DND-41 (cell line): ENCODE measurements around the gene TMTC1.

Experiments used
- ATAC-seq: fragments of 200-7000 bp; cut with Tn5 transposase; 3 replicates; pipeline ENCODE4 v1.9.1; 2021; ENCODE audit warnings: low read depth; ENCODE audit not compliant: insufficient read depth
- DNase-seq: peaks from one replicate; pipeline ENCODE4 v3.0.0-alpha.2; 2020
- H2AFZ ChIP-seq: 2 replicates; pipeline ENCODE4 v1.6.0; 2012; ENCODE audit warnings: low read depth, low read length
- H3K27ac ChIP-seq: 2 replicates; pipeline ENCODE4 v1.5.1; 2012; ENCODE audit warnings: low read length, inconsistent platforms
- H3K27me3 ChIP-seq: fragments of 200-600 bp; sonication (generic); 2 replicates; pipeline ENCODE4 v1.6.0; 2012; ENCODE audit warnings: low read length, mild to moderate bottlenecking, inconsistent platforms; ENCODE audit not compliant: insufficient read depth, poor library complexity
- H3K36me3 ChIP-seq: 2 replicates; pipeline ENCODE4 v1.5.1; 2012; ENCODE audit warnings: low read length, inconsistent platforms; ENCODE audit not compliant: insufficient read depth
- H3K4me1 ChIP-seq: 2 replicates; pipeline ENCODE4 v1.5.1; 2012; ENCODE audit warnings: mild to moderate bottlenecking, low read length; ENCODE audit not compliant: insufficient read depth
- H3K4me2 ChIP-seq: 2 replicates; pipeline ENCODE4 v1.6.0; 2012; ENCODE audit warnings: mild to moderate bottlenecking, moderate library complexity, low read length, inconsistent platforms; ENCODE audit not compliant: insufficient read depth
- H3K4me3 ChIP-seq, 2 experiments: fragments of 200-600 bp in 1 of 2; shearing (Covaris generic) in 1 of 2; 2 replicates each; pipeline ENCODE4 v1.5.1; 2012 to 2016; ENCODE audit warnings: inconsistent platforms in 2 of 2, low read length in 2 of 2, mild to moderate bottlenecking in 2 of 2, low read depth in 1 of 2, moderate library complexity in 1 of 2
- H3K79me2 ChIP-seq: 2 replicates; pipeline ENCODE4 v1.6.0; 2012; ENCODE audit warnings: low read length, inconsistent platforms; ENCODE audit not compliant: insufficient read depth
- H3K9ac ChIP-seq: 2 replicates; pipeline ENCODE4 v1.6.0; 2012; ENCODE audit warnings: low read depth, mild to moderate bottlenecking, inconsistent platforms, low read length, moderate library complexity
- H3K9me3 ChIP-seq: 2 replicates; pipeline ENCODE4 v1.5.1; 2012; ENCODE audit warnings: low read length, moderate library complexity, mild to moderate bottlenecking, inconsistent platforms; ENCODE audit not compliant: insufficient read depth, severe bottlenecking
- H4K20me1 ChIP-seq: 2 replicates; pipeline ENCODE4 v1.6.0; 2012; ENCODE audit warnings: low read length; ENCODE audit not compliant: insufficient read depth
- CTCF ChIP-seq: IDR thresholded peaks from 2 replicates; pipeline ENCODE4 v1.5.1; 2012; ENCODE audit warnings: borderline replicate concordance, low read length, moderate library complexity, mild to moderate bottlenecking; ENCODE audit not compliant: poor library complexity, severe bottlenecking; ENCODE audit errors: extremely low read depth
- EZH2 ChIP-seq: IDR thresholded peaks from 3 replicates; pipeline ENCODE4 v1.6.1; 2012; ENCODE audit warnings: borderline replicate concordance, low read depth, mild to moderate bottlenecking, moderate library complexity, low read length, inconsistent platforms; ENCODE audit not compliant: severe bottlenecking

The TMTC1 gene

DNA sequence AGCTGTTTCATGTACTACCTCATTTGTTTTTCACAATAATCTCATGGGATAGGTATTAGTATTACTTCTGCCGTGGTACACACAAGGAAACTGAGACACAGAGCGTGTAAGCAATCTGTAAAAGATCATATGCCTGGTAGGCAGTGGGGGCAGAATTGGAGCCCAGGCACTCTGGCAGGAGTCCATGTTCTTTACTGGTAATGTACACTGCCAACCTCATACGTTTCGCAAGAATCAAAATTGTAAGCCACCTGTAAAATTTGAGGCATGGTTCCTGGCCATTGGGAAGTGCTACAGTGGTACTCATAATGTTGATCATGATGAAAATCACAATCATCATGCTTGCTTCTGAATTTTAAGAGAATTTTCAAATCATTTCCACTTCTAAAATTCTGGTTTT lies 40.7 kb downstream of the TMTC1 start:
- Histone ChIP-seq H3K4me3 (no peak overlapping the region), H3K4me1 (no peaks in the 10 kb centered on the region), H3K27me3 (no peaks in the 10 kb centered on the region), H4K20me1 (no peaks in the 10 kb centered on the region), H3K4me2 (no peak overlapping the region), H3K36me3 (no peaks in the 10 kb centered on the region), H3K9me3 (no peaks in the 10 kb centered on the region), H3K9ac (no peak overlapping the region), H2AFZ (no peak overlapping the region), H3K27ac (no peak overlapping the region), H3K79me2 (no peaks in the 10 kb centered on the region)
- no peak for ATAC-seq
- no peak for DNase-seq
- no peak for TF ChIP-seq EZH2

- no peak for ATAC-seq
- no peak overlapping the region for H3K4me3 ChIP-seq
These were observed 41.1 kb downstream of the TMTC1 start for GRCh38 chr12:29742646-29743045.

GRCh38 chr12:29741342-29742241 lies 42.1 kb downstream of the TMTC1 start:
- no peak for TF ChIP-seq CTCF
- no peak for TF ChIP-seq EZH2
- H3K27me3 ChIP-seq, result no peaks in the 10 kb centered on the region
- H3K36me3 ChIP-seq, result no peaks in the 10 kb centered on the region
- no peaks in the 10 kb centered on the region for H3K4me1 ChIP-seq
- H3K79me2 ChIP-seq, result no peaks in the 10 kb centered on the region
- no peak overlapping the region for H3K27ac ChIP-seq
- no peak overlapping the region for H3K4me3 ChIP-seq
- no peak overlapping the region for H3K4me2 ChIP-seq
- no peak overlapping the region for H3K9ac ChIP-seq
- H4K20me1 ChIP-seq, result no peaks in the 10 kb centered on the region
- H2AFZ ChIP-seq, result no peak overlapping the region
- no peak for ATAC-seq
- DNase-seq, result no peak
- H3K9me3 ChIP-seq, result no peaks in the 10 kb centered on the region

More at GRCh38 chr12:29742646-29743045, 41.1 kb downstream of the TMTC1 start:
- no peaks in the 10 kb centered on the region for H3K27me3 ChIP-seq
- H3K4me1 ChIP-seq, result no peaks in the 10 kb centered on the region
- H3K9me3 ChIP-seq, result no peaks in the 10 kb centered on the region
- H3K4me2 ChIP-seq, result no peak overlapping the region
- no peaks in the 10 kb centered on the region for H3K79me2 ChIP-seq
- H3K9ac ChIP-seq, result no peak overlapping the region
- no peak overlapping the region for H3K27ac ChIP-seq
- no peak overlapping the region for H2AFZ ChIP-seq
- no peaks in the 10 kb centered on the region for H4K20me1 ChIP-seq
- DNase-seq, result no peak
- H3K36me3 ChIP-seq, result no peaks in the 10 kb centered on the region
- TF ChIP-seq CTCF, result no peak
- TF ChIP-seq EZH2, result no peak

DNA sequence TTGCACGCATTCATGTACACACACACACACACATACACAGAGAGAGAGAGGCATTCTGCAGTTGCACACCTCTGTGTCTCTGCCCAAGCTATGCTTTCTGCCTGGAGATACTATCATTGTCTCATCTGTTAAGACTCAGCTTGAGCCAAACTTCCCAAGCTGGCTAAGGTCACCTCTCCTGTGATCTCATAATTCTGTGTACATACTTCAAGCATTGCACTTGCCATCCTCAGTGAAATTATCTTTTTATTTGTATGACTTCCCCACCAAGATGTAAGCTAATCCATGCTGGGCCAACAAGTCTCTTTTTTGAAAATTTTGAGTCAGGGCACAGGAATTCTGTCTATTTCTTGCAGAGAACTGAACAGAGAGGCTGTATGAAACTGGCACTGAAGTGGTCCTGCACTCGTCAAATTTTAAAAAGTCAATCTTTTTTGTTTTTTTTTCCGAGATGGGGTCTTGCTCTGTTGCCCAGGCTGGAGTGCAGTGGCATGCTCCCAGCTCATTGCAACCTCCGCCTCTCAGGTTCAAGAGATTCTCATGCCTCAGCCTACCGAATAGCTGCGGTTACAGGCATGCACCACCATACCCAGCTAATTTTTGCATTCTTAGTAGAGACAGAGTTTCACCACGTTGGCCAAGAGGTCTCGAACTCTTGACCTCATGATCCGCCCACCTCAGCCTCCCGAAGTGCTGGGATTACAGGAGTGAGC lies 44.3 kb downstream of the TMTC1 start:
- no peak for TF ChIP-seq CTCF
- TF ChIP-seq EZH2, result no peak
- Histone ChIP-seq H2AFZ (no peak overlapping the region), H3K9me3 (no peaks in the 10 kb centered on the region), H3K27ac (no peak overlapping the region), H3K4me3 (no peak overlapping the region), H3K36me3 (no peaks in the 10 kb centered on the region), H3K27me3 (no peaks in the 10 kb centered on the region), H4K20me1 (no peaks in the 10 kb centered on the region), H3K4me1 (no peaks in the 10 kb centered on the region), H3K79me2 (no peaks in the 10 kb centered on the region), H3K4me2 (no peak overlapping the region), H3K9ac (no peak overlapping the region)
- DNase-seq (no peak), ATAC-seq (no peak)
